ENCODE results near the gene KRTAP10-6.
"Not testable (repeated sequence)": the region's sequence is repeated elsewhere in the genome, so short reads cannot be mapped to it uniquely, and the experiment has no call there.

KRTAP10-6 gene

GRCh38 chr21:44552136-44552535, 40.2 kb downstream of the KRTAP10-6 start:
- DNase-seq = no peak

GRCh38 chr21:44551340-44551961, 40.9 kb downstream of the KRTAP10-6 start, which contains the start of gene KRTAP10-2:
Gene KRTAP10-2 (minus strand): TSS chr21:44551505. CDS start chr21:44551458, 47 bp downstream.
- no peak for DNase-seq

- DNase-seq = no peak
These were observed 41.5 kb downstream of the KRTAP10-6 start for GRCh38 chr21:44550807-44551206.

DNA sequence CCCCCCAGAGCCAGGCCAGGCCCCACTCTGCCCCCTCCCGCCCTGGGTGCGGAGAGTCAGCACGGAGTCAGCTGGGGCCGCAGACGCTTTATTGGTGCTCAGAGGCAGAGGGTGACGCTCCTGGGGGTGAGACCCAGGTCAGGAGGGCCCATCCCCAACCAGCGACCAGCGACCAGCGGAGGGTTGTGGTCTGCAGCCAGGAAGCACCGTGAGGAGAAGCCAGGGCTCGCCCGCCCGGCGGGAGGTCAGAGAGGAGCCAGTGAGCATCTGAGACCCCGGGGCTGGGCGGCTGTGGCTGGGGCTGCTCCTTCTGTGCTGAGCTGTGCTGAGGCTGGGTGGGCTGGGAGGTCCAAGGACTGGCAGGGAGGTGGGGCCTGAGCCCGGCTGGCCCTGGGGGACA, 42.0 kb downstream of the KRTAP10-6 start:
- DNase-seq = not testable (repeated sequence)

DNA sequence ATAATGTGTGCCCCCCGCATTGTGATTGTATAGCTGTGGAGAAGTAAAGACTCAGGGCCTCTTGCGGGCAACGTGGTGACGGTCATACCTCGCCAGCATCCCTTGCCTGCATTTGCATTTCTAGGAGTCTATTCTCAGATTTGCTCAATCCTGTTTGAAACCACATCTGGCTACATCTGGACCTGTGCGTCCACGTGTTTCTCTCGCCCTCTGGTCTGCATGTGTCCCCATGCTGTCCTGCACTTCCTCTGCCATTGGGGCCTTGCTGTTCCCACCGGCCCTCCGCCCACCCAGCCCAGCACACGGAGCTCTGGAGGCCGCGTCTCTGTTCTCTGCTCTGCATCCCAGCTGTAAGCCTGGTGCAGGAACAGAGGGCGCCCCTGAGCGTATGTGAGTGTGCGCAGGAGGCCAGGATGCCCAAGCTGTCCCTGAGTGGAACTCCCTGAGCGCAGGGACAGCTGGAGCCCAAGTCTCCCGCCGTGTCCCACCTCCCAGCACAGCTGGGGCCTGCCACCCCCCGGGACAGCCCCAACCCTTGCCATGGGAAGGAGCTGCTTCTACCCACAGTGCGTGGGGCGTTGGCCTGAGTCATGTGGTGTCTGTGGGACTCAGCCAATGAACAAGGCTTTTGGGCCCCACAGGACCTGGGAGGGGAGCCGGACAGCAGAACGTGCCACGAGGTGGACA, 42.6 kb downstream of the KRTAP10-6 start:
- DNase-seq = no peak

DNA sequence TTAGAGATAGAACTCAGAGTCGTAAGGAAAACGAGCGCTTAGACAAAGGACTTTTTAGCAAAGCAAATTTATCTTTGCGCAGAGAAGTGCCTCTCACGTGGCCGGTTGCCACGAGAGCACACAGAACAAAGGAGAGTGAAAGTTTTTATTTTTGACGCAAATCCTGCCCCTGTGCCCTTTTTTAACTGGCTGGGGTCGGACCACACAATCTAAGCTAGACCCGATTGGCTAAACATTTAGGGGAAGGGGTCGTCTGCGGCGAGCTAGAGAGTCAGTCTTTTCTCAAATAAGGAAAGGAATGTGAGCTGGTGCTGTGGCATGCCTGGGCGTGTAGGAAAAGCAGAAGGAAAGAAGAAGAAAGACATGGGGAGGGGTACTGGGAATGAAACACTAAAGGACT, 43.4 kb downstream of the KRTAP10-6 start:
- no peak for DNase-seq

GRCh38 chr21:44548381-44548780, 43.9 kb downstream of the KRTAP10-6 start:
- no peak for DNase-seq

DNA sequence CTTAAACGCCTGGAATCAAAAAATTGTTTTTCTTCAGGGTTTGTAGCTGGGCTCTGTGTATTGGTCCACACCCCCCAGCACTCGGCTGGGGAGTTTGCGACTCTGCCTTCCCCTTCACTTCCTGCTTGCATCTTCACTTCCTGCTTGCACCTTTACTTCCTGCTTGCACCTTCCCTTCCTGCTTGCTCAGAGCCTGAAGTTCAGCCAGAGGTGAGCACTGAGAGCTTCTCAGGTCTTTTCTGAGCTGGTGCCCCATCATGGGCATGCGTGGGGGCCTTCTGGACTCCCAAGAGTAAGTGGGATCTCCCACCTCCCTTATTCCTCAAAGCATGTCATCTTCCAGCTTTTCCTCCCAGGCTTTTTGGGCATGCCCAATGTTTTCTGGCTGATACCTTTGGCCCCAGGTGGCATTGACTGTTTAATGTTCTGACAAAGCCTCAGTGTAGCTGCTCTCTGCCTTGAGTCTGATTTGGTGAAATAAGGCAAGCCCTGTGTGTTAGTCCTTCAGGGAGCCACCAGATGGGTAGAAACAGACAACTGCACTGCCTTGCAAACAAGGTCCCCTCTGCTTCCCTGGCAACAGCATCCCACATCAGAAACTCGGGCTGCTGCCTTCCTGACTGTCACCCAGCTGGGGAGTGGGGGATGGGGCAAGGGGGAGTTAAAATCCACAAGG, 44.5 kb downstream of the KRTAP10-6 start:
- no peak for DNase-seq

GRCh38 chr21:44544566-44544965, 47.7 kb downstream of the KRTAP10-6 start:
- no peak for DNase-seq

GRCh38 chr21:44542716-44543115, 49.6 kb downstream of the KRTAP10-6 start:
- DNase-seq = no peak

All from hematopoietic multipotent progenitor cell treated with erythropoietin and hydrocortisone succinate and interleukin-3 and kit ligand, for 6 days (in vitro differentiated cells).